Central memory CD8-positive, alpha-beta T cell (primary cell): ENCODE results near the gene EMB.
A peak's percentile ranks its signal among the peaks of the same experiment; 100 is the strongest.
"Not testable (repeated sequence)": the region's sequence is repeated elsewhere in the genome, so short reads cannot be mapped to it uniquely, and the experiment has no call there.

Experiments used
- ATAC-seq: fragments of 150-1000 bp; cut with Tn5 transposase; replicated peaks from 2 replicates; pipeline ENCODE4 v1.10.0; 2022; ENCODE audit warnings: mild to moderate bottlenecking, moderate FRiP score, moderate number of reproducible peaks; ENCODE audit not compliant: poor library complexity, severe bottlenecking; ENCODE audit errors: extremely low read depth
- DNase-seq, 2 donors: peaks; one replicate each; pipeline ENCODE4 v3.0.0; 2021; ENCODE audit warnings: low spot score in 2 of 2
- H3K27ac Mint-ChIP-seq: one replicate; pipeline ENCODE4 v1.8.0; 2022; ENCODE audit warnings: low read depth, mild to moderate bottlenecking, moderate library complexity, mixed read lengths
- H3K27me3 Mint-ChIP-seq: one replicate; pipeline ENCODE4 v1.8.0; 2022; ENCODE audit warnings: mixed read lengths
- H3K36me3 Mint-ChIP-seq: one replicate; pipeline ENCODE4 v1.8.0; 2022; ENCODE audit warnings: mild to moderate bottlenecking, moderate library complexity, mixed read lengths; ENCODE audit not compliant: insufficient read depth
- H3K4me1 Mint-ChIP-seq: one replicate; pipeline ENCODE4 v1.8.0; 2022; ENCODE audit warnings: mixed read lengths
- H3K4me3 Mint-ChIP-seq: one replicate; pipeline ENCODE4 v1.8.0; 2022; ENCODE audit warnings: mild to moderate bottlenecking, moderate library complexity, mixed read lengths
- H3K9me3 Mint-ChIP-seq: one replicate; pipeline ENCODE4 v1.8.0; 2022; ENCODE audit warnings: mixed read lengths

Gene EMB, protein sequence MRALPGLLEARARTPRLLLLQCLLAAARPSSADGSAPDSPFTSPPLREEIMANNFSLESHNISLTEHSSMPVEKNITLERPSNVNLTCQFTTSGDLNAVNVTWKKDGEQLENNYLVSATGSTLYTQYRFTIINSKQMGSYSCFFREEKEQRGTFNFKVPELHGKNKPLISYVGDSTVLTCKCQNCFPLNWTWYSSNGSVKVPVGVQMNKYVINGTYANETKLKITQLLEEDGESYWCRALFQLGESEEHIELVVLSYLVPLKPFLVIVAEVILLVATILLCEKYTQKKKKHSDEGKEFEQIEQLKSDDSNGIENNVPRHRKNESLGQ

DNA sequence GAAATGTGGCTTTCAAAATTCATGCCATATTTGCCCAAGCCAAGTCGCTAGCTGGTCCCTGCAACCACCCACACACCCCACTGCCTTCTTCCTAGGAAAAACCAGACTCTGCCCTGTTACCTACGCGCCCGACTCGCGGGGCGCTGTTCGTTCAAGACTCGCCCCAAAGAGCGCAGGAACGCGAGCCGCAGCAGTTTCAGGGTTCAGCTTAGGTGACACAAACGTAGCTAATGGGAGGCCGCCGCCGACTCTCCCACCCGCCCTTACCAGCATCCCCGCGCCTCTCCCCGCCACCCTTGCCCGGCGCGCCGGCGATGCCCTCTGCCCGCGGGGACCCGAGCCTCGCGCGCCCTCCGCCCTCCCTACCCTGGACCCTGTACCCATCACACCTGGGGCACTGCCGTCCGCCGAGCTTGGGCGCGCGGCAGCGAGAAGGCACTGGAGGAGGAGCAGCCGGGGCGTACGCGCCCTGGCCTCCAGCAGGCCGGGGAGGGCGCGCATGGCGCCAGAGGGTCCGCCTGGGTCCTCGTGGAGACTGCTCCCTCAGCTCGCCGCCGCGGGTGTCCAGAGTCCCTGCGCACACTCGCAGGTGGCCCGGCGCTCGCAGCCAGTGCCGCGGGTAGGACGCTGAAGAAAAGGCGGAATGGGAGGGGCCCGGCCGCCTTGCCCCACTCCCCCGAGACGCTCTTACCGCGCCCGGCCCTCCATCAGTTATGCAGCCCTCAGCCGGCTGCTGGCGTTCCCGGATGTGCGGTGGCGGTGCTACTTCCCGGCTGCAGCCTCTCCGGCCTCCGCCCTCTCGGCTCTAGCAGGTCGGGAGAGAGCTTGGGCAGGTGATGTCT lies at the start of gene EMB:
TSS of gene EMB (minus strand) at position 638 of the 842 bp plus-strand sequence. CDS start at position 501, 137 bp downstream.
- Mint-ChIP-seq H3K27ac (peak within 1 kb of the TSS; percentile 97), H3K27me3 (no peaks in the 10 kb centered on the region), H3K4me3 (peak within 1 kb of the TSS; percentile 92), H3K4me1 (peaks cover 61% of the 10 kb centered on the region), H3K9me3 (no peaks in the 10 kb centered on the region), H3K36me3 (peaks cover 21% of the 10 kb centered on the region)
- ATAC-seq (peak; percentile 74), DNase-seq (peak; percentile 64 to 77)

DNA sequence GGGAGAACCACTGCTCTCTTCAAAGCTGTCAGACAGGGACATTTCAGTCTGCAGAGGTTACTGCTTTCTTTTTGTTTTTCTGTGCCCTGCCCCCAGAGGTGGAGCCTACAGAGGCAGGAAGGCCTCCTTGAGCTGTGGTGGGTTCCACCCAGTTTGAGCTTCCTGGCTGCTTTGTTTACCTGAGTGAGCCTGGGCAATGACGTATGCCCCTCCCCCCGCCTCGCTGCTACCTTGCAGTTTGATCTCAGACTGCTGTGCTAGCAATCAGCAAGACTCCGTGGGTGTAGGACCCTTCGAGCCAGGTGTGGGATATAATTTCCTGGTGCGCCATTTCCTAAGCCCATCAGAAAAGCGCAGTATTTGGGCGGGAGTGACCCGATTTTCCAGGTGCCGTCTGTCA lies 48.4 kb upstream of the EMB start:
- not testable (repeated sequence) for ATAC-seq, H3K27me3 Mint-ChIP-seq, H3K4me3 Mint-ChIP-seq, H3K36me3 Mint-ChIP-seq, H3K27ac Mint-ChIP-seq
- peaks cover 10% of the 10 kb centered on the region for H3K9me3 Mint-ChIP-seq
- DNase-seq = peak in 1 of 2 donors; percentile 14
- peaks cover 30% of the 10 kb centered on the region for H3K4me1 Mint-ChIP-seq

DNA sequence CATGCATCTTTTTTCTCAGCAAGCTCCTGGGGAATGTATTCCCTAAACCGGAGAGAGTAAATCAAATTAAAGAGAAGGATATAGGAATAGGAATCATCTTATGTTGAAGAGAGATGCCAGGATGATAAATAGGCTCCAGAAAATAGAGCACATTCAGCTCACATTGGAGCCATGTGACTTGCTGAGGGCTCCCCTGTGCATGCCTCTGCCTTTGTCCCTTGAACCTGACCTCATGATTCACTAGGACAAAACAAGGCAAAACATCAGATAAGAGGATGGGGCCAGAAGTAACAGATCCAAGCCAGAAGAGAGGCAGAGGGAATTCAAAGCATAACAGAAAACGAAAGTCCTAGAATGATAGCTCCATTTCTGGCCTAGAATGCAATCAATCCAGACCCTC lies 37.7 kb upstream of the EMB start:
- not testable (repeated sequence) for H3K4me3 Mint-ChIP-seq, ATAC-seq, H3K9me3 Mint-ChIP-seq, H3K27ac Mint-ChIP-seq, DNase-seq, H3K27me3 Mint-ChIP-seq, H3K36me3 Mint-ChIP-seq
- H3K4me1 Mint-ChIP-seq = peaks cover 18% of the 10 kb centered on the region

DNA sequence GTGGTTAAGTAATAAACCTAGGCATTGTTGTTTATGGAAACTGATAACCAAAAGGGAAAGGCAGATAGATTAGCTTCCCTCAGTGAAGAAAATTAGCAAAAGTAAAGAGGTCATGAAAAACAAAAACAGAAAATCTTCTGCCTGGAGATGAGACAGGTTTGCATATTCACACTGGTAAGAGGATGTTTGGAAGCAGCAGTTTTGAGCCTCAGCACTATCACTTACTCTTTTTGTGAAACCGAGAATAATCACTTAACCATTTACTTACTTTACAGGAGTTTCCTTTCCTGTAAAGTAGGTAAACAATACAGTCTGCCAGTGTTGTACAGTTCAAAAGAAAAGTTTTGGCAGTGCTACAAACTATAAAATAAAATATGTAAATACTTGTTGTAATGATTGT lies 35.5 kb upstream of the EMB start:
- H3K4me1 Mint-ChIP-seq = peaks cover 18% of the 10 kb centered on the region
- DNase-seq = no peak
- H3K36me3 Mint-ChIP-seq = peaks cover 2% of the 10 kb centered on the region
- H3K27me3 Mint-ChIP-seq = no peaks in the 10 kb centered on the region
- peaks cover 4% of the 10 kb centered on the region for H3K9me3 Mint-ChIP-seq
- no peak overlapping the region for H3K4me3 Mint-ChIP-seq
- no peak overlapping the region for H3K27ac Mint-ChIP-seq
- no peak for ATAC-seq

DNA sequence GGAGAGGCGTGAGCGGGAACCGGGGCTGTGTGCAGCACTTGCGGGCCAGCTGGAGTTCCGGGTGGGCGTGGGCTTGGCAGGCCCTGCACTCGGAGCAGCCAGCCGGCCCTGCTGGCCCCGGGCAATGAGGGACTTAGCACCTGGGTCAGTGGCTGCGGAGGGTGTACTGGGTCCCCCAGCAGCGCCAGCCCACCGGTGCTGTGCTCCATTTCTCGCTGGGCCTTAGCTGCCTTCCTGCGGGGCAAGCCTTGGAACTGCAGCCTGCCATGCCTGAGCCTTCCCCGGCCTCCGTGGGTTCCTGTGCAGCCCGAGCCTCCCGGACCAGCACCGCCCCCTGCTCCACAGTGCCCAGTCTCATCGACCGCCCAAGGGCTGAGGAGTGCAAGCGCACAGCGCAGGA lies 23.9 kb upstream of the EMB start:
- not testable (repeated sequence) for H3K27ac Mint-ChIP-seq, DNase-seq, H3K9me3 Mint-ChIP-seq, H3K4me1 Mint-ChIP-seq, H3K4me3 Mint-ChIP-seq, H3K27me3 Mint-ChIP-seq, H3K36me3 Mint-ChIP-seq, ATAC-seq

DNA sequence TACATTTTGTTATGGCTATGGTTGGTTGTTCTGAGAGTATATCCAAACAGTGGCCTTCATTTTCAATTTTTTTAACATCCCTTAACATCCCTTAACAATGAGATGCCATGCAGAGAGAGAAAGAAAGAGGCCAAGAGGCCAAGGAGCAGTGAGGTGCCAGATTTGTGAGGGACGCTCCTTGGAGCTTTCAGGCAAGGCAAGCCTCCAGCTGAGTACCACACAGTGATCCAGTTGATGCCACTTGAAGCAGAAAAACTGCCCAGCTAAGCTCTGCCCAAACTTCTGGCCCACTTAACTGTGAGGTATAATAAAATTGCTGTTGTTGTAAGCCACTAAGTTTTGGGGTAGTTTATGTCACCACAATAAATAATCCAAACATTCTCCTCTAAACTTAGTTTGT lies 22.6 kb upstream of the EMB start:
- H3K27ac Mint-ChIP-seq = no peak overlapping the region
- no peak overlapping the region for H3K4me3 Mint-ChIP-seq
- H3K27me3 Mint-ChIP-seq = no peaks in the 10 kb centered on the region
- H3K36me3 Mint-ChIP-seq = no peaks in the 10 kb centered on the region
- ATAC-seq (no peak), DNase-seq (no peak)
- peaks cover 11% of the 10 kb centered on the region for H3K4me1 Mint-ChIP-seq
- H3K9me3 Mint-ChIP-seq = no peaks in the 10 kb centered on the region

DNA sequence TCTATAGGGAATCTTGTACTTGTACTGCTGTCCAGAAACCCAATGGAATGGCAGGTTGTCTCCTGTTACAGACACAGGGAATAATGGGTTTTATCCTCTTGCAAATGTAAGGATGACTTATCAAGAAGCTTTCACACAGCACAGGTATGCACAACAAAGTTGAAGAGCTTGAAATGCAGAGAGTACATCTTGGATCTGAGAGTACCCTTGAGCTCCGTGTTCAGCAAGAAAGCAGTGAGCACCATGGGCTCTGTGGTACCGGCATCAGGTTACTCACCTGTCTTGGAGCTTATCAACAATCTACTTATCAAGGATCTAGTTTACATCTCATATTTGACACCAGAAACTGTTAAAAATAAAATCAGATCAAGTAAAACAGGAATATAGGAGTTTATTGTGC lies 22.0 kb upstream of the EMB start:
- H3K27me3 Mint-ChIP-seq = no peaks in the 10 kb centered on the region
- no peak overlapping the region for H3K27ac Mint-ChIP-seq
- H3K4me3 Mint-ChIP-seq = no peak overlapping the region
- H3K36me3 Mint-ChIP-seq = peaks cover under 1% of the 10 kb centered on the region
- DNase-seq = no peak
- no peak for ATAC-seq
- peaks cover 18% of the 10 kb centered on the region for H3K4me1 Mint-ChIP-seq
- H3K9me3 Mint-ChIP-seq = no peaks in the 10 kb centered on the region

DNA sequence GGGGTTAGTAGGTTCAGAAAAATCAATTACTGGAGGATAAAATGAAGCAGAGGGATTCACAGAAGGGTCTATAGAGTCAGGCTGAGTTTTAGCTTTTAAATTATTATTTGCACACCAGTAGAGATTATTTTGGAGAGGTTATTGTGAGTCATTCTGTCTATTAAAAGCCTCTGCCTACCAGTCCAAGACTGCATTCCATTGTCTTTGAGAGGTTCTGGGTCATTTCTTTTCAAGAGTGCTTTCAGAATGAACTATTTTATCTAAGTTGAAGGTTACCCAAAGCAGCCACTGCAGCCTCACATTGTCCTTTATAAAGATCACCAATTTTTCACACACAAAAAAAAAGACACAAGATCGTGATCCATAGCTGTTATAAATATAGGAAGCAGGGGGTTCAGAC lies 21.5 kb upstream of the EMB start:
- H3K27me3 Mint-ChIP-seq, DNase-seq, H3K27ac Mint-ChIP-seq, H3K9me3 Mint-ChIP-seq, ATAC-seq, H3K36me3 Mint-ChIP-seq, H3K4me3 Mint-ChIP-seq: not testable (repeated sequence)
- peaks cover 23% of the 10 kb centered on the region for H3K4me1 Mint-ChIP-seq

DNA sequence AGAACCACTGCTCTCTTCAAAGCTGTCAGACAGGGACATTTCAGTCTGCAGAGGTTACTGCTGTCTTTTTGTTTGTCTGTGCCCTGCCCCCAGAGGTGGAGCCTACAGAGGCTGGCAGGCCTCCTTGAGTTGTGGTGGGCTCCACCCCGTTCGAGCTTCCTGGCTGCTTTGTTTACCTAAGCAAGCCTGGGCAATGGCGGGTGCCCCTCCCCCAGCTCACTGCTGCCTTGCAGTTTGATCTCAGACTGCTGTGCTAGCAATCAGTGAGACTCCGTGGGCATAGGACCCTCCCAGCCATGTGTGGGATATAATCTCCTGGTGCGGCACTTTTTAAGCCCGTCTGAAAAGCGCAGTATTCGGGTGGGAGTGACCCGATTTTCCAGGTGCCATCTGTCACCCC lies 17.3 kb upstream of the EMB start:
- peak overlapping the region; percentile 70 for H3K27ac Mint-ChIP-seq
- not testable (repeated sequence) for ATAC-seq, H3K27me3 Mint-ChIP-seq, H3K36me3 Mint-ChIP-seq
- H3K4me3 Mint-ChIP-seq = peak overlapping the region; percentile 13
- peak in 1 of 2 donors; percentile 62 for DNase-seq
- H3K9me3 Mint-ChIP-seq = peaks cover 11% of the 10 kb centered on the region
- peaks cover 24% of the 10 kb centered on the region for H3K4me1 Mint-ChIP-seq

DNA sequence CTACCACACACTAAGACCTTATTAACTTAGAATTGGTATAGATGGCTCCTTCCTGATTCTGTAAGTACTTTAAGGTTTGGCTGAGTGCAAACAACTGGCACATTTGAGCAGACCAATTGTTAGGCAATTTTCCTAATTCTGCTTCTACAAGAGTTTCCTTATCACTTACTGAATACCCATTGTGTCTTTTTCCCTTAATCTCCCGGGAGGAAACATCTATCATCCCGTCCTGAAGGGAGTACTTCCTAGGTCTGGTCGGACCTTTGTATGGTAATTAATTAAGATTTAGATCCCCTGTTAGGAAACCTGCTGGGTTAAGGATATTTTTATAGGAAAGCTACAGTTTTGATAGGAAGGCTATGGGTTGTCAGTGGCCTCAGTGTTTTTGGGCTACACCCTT lies 8.2 kb upstream of the EMB start:
- peak overlapping the region; percentile 65 for H3K27ac Mint-ChIP-seq
- not testable (repeated sequence) for H3K36me3 Mint-ChIP-seq, ATAC-seq

DNA sequence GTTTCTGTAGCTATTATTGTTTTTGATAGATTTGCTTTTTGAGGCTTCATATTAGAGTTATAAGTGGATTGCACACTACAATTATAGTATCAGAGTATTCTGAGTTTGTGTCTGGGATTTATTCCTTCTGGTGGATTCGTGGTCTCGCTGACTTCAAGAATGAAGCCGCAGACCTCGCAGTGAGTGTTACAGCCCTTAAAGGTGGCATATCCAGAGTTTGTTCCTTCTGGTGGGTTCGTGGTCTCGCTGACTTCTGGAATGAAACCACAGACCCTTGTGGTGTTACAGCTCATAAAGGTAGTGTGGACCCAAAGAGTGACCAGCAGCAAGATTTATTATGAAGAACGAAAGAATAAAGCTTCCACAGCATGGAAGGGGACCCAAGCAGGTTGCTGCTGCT lies 6.9 kb upstream of the EMB start:
- Mint-ChIP-seq H3K4me3 (no peak overlapping the region), H3K27ac (peak overlapping the region; percentile 64), H3K27me3 (no peaks in the 10 kb centered on the region), H3K4me1 (peaks cover 51% of the 10 kb centered on the region), H3K9me3 (no peaks in the 10 kb centered on the region), H3K36me3 (peaks cover 3% of the 10 kb centered on the region)
- no peak for DNase-seq
- ATAC-seq = no peak

More for the DNA sequence above, 8.2 kb upstream of the EMB start:
- not testable (repeated sequence) for DNase-seq, H3K27me3 Mint-ChIP-seq, H3K4me3 Mint-ChIP-seq, H3K9me3 Mint-ChIP-seq
- peaks cover 46% of the 10 kb centered on the region for H3K4me1 Mint-ChIP-seq

DNA sequence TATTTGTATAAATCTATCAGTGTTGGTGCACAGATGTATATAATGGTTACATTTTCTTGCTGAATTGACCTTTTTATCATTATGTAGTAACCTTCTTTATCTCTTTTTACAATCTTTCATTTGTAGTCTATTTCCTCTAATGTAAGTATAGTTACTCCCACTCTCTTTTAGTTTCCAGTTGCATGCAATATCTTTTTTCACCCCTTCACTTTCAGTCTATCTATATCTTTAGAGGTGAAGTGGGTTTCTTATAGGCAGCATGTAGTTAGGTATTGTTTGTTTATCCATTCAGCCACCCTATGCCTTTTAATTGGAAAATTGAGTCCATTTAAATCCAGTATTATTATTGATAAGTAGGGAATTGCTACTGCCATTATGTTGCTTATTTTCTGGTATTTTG lies 6.1 kb upstream of the EMB start:
- no peaks in the 10 kb centered on the region for H3K9me3 Mint-ChIP-seq
- peaks cover 58% of the 10 kb centered on the region for H3K4me1 Mint-ChIP-seq
- no peak overlapping the region for H3K4me3 Mint-ChIP-seq
- peaks cover 3% of the 10 kb centered on the region for H3K36me3 Mint-ChIP-seq
- ATAC-seq = no peak
- H3K27me3 Mint-ChIP-seq = no peaks in the 10 kb centered on the region
- peak overlapping the region; percentile 64 for H3K27ac Mint-ChIP-seq
- no peak for DNase-seq
